Glutamatergic neuron (in vitro differentiated cells): Measurements from ENCODE around the gene ING2. TPM values are rescaled to one million over a fixed set of nuclear protein-coding genes. Genes with fewer than 3 reads are reported as not detected.

Experiments used
- DNase-seq: peaks from one replicate; pipeline ENCODE4 v3.0.0; 2022
- H3K27ac Mint-ChIP-seq: one replicate; pipeline ENCODE4 v1.8.0; 2020; ENCODE audit warnings: mild to moderate bottlenecking, mixed read lengths, inconsistent platforms; ENCODE audit not compliant: unreplicated experiment
- H3K27me3 Mint-ChIP-seq: one replicate; pipeline ENCODE4 v1.8.0; 2020; ENCODE audit warnings: mild to moderate bottlenecking, moderate library complexity, mixed read lengths, inconsistent platforms; ENCODE audit not compliant: unreplicated experiment
- H3K36me3 Mint-ChIP-seq: one replicate; pipeline ENCODE4 v1.8.0; 2020; ENCODE audit warnings: mild to moderate bottlenecking, mixed read lengths, inconsistent platforms; ENCODE audit not compliant: unreplicated experiment
- H3K4me1 Mint-ChIP-seq: one replicate; pipeline ENCODE4 v1.8.0; 2020; ENCODE audit warnings: mild to moderate bottlenecking, low read depth, mixed read lengths, inconsistent platforms; ENCODE audit not compliant: unreplicated experiment
- H3K4me3 Mint-ChIP-seq: one replicate; pipeline ENCODE4 v1.8.0; 2020; ENCODE audit warnings: mild to moderate bottlenecking, mixed read lengths, inconsistent platforms; ENCODE audit not compliant: unreplicated experiment
- H3K9me3 Mint-ChIP-seq: one replicate; pipeline ENCODE4 v1.8.0; 2020; ENCODE audit warnings: mild to moderate bottlenecking, moderate library complexity, mixed read lengths, inconsistent platforms; ENCODE audit not compliant: unreplicated experiment
- CTCF ChIP-seq: fragments of 200-600 bp; sonication (generic); IDR thresholded peaks from one replicate; pipeline ENCODE4 v1.5.0; 2021; ENCODE audit not compliant: partially characterized antibody, unreplicated experiment
- total RNA-seq: library from RNA; stranded (reverse); fragmentation: NEBNext Ultra II Directional; extraction: Animal tissue kit (Norgen Biotek cat#: 25700); gene quantifications from one replicate; pipeline ENCODE4 v1.2.1, GENCODE V29; 2021; ENCODE audit not compliant: unreplicated experiment

ING2 gene
- total RNA-seq, 1 donor from 2014 or later, result 4.8 TPM

GRCh38 chr4:183507925-183508696 lies 3.3 kb downstream of the ING2 start:
- no peak for DNase-seq
- Mint-ChIP-seq H3K36me3 (no peaks in the 10 kb centered on the region), H3K4me1 (peaks cover 6% of the 10 kb centered on the region), H3K4me3 (no peak overlapping the region), H3K27me3 (peaks cover 5% of the 10 kb centered on the region), H3K9me3 (peaks cover 10% of the 10 kb centered on the region), H3K27ac (no peak overlapping the region)
- TF ChIP-seq CTCF, result no peak

DNA sequence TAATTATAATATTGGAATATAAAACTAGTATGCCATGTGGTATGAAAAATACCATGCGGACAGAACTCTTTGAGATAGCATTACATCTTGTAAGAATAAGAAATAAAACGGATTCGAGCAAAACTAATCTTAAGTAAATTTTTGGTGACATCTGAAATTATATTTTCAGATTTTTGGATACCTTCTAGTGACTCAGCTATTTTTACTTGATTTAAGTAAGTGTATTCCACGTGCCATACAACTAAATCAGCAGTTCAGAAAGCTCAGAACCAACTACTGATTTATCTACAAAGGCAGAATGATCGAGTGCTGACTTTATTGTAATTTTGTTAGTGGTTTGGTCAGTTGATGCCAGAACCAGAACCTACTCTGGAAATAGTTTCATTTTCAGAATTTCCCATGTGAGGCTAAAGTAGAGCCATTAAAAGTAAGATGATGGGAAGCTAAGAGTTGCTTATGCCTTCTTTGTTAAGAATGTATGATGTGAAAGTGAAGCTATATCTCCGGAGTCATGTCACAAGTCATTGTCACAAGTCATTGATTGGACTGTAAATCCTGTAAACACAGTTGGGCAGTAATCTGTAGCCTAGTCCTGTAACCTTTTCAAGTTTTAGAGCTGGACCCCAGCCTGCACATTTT lies 4.0 kb downstream of the ING2 start:
- peaks cover under 1% of the 10 kb centered on the region for H3K27me3 Mint-ChIP-seq
- H3K27ac Mint-ChIP-seq, result no peak overlapping the region
- H3K4me3 Mint-ChIP-seq, result no peak overlapping the region
- no peak for TF ChIP-seq CTCF
- no peaks in the 10 kb centered on the region for H3K4me1 Mint-ChIP-seq
- no peak for DNase-seq
- H3K9me3 Mint-ChIP-seq, result peaks cover 6% of the 10 kb centered on the region
- H3K36me3 Mint-ChIP-seq, result no peaks in the 10 kb centered on the region

DNA sequence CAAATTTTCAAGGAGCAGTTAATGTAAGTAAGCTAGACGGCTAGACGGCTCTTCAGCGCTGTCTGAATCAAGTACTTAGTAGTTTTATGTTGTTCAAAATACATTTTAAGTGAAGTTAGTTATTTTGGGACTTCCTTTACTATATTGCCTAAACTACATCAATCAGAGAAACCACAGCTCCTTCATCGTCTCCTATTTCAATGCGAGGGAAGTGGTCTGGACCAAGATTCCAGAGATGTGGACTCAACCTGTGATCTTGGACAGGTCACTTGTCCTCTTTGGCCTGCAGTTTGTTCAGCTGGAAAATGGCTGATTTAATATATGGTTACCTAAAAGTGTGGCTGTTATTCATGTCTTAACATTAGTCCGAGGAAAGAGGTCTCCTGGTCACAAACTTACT lies 10.6 kb downstream of the ING2 start:
- Mint-ChIP-seq H3K27ac (no peak overlapping the region), H3K27me3 (no peaks in the 10 kb centered on the region), H3K4me1 (no peaks in the 10 kb centered on the region), H3K4me3 (no peak overlapping the region), H3K9me3 (no peaks in the 10 kb centered on the region), H3K36me3 (no peaks in the 10 kb centered on the region)
- no peak for TF ChIP-seq CTCF
- no peak for DNase-seq

- H3K9me3 Mint-ChIP-seq, result no peaks in the 10 kb centered on the region
- DNase-seq, result no peak
- H3K27ac Mint-ChIP-seq, result no peak overlapping the region
- no peaks in the 10 kb centered on the region for H3K27me3 Mint-ChIP-seq
- no peaks in the 10 kb centered on the region for H3K4me1 Mint-ChIP-seq
- TF ChIP-seq CTCF, result no peak
- no peaks in the 10 kb centered on the region for H3K36me3 Mint-ChIP-seq
- H3K4me3 Mint-ChIP-seq, result no peak overlapping the region
Measured at GRCh38 chr4:183517194-183517593, 12.3 kb downstream of the ING2 start.

DNA sequence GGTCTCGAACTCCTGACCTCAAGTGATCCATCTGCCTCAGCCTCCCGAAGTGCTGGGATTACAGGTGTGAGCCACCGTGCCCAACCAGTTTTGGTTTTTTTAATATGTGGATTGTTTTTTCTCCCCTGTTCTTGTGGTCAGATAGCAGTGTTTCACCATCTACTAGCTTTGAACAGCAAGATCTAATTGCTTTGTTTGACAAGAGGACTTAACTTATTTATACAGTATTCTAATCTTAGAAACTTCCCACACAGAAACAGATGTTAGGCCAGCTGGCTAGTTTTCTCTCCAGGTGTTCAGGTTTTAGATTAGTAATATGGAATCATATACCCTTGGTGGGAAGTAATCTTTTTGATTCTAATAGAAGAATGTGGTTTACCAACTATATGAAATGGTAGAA lies 12.9 kb downstream of the ING2 start:
- no peak for DNase-seq
- no peak for TF ChIP-seq CTCF
- H3K9me3 Mint-ChIP-seq, result no peaks in the 10 kb centered on the region
- H3K36me3 Mint-ChIP-seq, result no peaks in the 10 kb centered on the region
- H3K4me1 Mint-ChIP-seq, result no peaks in the 10 kb centered on the region
- H3K27me3 Mint-ChIP-seq, result peaks cover 1% of the 10 kb centered on the region
- no peak overlapping the region for H3K27ac Mint-ChIP-seq
- H3K4me3 Mint-ChIP-seq, result no peak overlapping the region
